ENCODE measurements around the gene IFI27.

The IFI27 gene

DNA sequence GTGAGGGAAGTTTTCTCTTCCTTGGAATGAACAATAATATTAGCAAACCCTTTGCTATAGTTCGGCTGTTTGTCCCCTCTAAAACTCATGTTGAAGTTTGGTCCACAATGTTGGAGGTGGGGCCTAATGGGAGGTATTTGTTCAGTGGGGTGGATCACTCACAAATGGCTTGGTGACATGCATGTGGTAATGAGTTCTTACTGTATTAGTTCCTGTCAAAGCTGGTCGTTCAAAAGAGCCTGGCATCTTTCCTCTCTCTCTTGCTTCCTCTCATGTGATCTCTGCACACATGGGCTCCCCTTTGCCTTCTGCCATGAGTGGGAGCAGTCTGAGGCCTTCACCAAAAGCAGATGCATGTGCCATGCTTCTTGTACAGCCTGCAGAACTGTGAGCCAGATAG, 50.5 kb downstream of the IFI27 start:
- no peak for DNase-seq

GRCh38 chr14:94161981-94162380, 51.4 kb downstream of the IFI27 start:
- DNase-seq = no peak

- DNase-seq = no peak
These were observed 51.9 kb downstream of the IFI27 start for GRCh38 chr14:94162466-94162865.

GRCh38 chr14:94163796-94164195, 53.3 kb downstream of the IFI27 start:
- peak in 1 of 2 experiments; percentile 24 for DNase-seq

- peak; percentile 50 to 61 for DNase-seq
These were observed 54.3 kb downstream of the IFI27 start for GRCh38 chr14:94164685-94165431.

DNA sequence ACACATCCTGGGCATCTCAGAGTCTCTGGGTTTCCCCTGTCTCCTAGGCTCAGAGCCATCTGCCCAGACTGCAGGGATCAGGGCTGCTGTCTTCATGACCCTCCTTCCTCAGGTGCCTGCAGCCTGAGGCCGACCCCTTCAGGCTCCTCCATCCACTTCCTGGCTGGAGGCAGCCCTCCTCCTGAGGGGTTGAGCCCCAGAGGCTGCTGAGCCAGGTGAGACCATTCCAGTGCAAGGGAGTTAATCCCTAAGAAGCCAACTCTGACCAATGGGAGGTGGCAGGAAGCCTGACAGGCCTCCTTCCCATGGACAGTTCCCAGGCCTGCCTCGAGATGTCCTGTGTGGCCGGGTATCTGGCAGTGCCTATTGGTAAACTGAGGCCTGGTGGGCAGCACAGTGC, 55.2 kb downstream of the IFI27 start:
- no peak for DNase-seq
